B cell (primary cell): ENCODE measurements around the gene CMAS.

ENCODE experiments used
- CTCF ChIP-seq: fragments of 200-600 bp; IDR thresholded peaks from one replicate; pipeline ENCODE4 v1.8.0; 2022; ENCODE audit warnings: antibody characterized with exemption, mild to moderate bottlenecking
- EZH2 ChIP-seq: IDR thresholded peaks from 2 replicates; pipeline ENCODE4 v1.6.1; 2012; ENCODE audit warnings: borderline replicate concordance, low read depth, mild to moderate bottlenecking, moderate library complexity, low read length; ENCODE audit not compliant: insufficient read depth, poor library complexity, severe bottlenecking

DNA sequence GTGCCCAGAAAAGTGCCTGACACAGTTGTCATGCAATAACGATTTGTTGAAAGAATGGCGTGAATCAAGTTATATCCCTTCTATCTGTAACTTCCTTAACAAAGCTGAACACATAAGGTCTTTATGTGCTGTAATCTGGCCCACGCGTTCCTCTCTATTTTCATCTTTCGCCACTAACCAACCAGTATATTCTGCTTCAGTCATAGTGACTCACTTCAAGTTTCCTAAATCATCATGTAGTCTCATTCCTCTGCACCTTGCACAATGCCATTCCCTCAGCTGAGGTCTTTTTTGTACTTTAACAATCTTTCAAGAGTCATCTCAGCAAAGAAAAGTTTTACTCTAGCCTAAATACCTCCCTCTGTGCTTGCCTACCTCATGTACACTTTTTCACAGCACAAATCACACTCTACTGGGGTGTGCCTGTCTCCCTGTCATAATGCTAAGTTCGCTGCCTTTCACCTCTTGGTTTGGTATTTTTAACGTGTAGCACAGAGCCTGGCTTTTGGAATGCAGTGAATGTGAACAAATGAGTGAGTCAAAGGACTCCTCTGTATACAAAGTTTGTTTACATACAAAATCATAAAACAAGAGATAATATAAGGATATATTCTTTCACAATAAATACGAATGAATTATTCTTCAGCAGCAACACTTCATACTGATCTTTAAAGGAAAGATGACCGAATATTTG, 2.9 kb upstream of the CMAS start:
- TF ChIP-seq CTCF (no peak), EZH2 (no peak)
